ENCODE results near the gene RBPJ.

- TF ChIP-seq CTCF (conservative IDR thresholded peaks at IDR 0.05; ENCODE audit: low read length) (no peak), EZH2phosphoT487 (IDR thresholded peaks at IDR 0.05; ENCODE audit: borderline replicate concordance, low read depth, low read length) (no peak)
Observed at GRCh38 chr4:26474551-26474950, 153.7 kb downstream of the RBPJ start.
